Activated CD8-positive, alpha-beta memory T cell treated with anti-CD3 and anti-CD28 coated beads, Interleukin-2, amount 50 U/mL, for 1 hour (primary cell): ENCODE measurements around the gene STXBP2.

ENCODE experiments used
- DNase-seq: peaks from one replicate; pipeline ENCODE4 v3.0.0-alpha.2; 2020; ENCODE audit errors: extremely low read depth

STXBP2 gene

DNA sequence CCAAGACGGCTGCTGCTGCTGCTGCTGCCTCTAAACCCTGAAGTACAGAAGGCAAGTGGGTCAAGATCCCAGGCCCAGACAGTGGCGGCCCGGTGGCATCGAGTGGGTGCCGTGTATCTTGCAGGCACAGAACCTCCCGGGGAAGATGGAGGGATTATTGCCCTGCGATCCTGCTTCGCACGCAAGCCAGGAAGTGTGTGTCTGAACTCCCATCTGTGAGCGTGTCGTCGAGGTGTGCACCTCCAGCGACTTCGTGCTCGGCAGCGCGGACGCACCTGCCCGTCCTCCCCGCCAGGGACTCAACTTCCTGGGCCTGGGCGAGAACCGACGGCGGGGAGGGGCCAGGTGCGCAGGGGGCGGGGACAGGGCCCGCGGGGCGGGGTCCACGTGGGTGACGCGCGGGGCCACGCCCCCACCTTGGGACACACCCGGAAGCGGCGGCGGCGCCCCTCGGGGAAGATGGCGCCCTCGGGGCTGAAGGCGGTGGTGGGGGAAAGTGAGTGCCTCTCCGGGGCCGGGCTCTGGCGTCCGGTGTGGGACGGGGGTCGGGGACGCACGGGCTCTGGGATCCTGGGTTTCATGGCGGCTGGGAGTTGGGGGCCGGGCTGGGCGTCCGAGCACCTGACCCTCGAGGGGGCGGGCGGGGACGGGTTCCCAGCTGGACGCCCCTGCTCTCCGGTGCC lies at the start of gene STXBP2:
Gene STXBP2 (plus strand): TSS at position 420 of the 683 bp plus-strand sequence. CDS start 40 bp downstream, at position 460.
- DNase-seq: peak; percentile 70

DNA sequence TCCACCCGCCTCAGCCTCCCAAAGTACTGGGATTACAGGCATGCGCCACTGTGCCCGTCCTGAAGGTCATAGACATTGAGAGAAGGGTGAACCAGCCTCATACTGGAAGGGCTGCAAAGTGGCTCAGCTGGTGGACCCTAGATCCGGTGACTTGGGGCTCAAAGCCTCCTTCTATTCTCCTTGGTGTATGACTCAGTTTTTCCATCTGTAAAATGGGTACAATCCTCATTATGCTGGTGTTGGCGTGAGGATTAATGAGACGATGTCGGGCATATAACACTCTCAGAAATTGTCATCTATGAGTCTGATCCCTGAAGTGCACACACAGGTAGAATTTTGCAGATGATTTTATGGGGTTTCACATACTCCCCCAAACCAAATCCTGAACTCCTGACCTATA lies 47.1 kb upstream of the STXBP2 start:
- no peak for DNase-seq

DNA sequence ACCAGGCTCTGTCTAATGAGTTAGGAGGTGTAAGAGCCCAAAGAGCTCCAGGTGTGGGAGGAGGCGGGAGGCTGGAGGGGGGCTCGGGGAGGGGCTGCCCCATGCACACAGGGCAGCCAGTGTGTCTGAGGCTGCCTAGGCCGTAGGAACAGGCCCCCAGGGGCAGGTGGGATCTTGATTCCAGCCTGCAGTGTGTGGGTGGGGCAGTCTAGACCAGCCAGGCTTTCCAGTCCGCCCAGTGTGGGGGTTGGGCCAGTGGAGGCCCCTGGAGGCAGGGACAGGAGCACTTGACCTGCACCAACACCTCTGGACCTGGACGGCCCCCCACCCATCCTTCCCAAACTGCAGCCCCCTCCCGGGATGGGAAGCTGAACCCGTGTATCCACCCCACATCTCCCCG lies 46.7 kb upstream of the STXBP2 start:
- DNase-seq: no peak

DNA sequence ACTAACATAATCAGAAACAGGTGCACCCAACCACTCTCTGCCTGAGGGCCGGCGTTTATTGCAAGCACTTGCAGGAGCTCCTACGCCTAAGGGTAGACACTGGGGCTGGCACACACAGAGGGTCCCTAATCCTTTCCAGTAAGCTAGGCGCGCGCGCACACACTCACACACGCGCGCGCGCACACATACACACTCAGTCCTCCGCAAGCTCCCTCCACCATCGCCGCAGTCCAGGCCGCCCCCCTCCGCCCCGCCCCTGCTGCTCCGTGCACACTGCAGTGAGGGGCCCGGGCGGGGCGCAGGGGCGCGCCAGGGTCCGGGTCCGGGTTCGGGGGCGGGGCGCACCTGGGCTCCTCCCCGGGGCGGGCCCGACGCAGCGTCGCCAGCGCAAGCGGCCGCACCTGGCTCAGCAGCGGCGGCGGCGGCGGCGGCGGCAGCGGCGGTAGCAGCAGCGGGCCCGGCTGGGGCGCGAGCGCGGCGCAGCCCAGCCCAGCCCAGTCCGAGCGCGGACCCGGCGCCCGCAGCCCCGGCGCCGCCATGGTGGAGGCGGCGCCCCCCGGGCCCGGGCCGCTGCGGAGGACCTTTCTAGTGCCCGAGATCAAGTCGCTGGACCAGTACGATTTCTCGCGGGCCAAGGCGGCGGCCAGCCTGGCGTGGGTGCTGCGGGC lies 41.3 kb upstream of the STXBP2 start, which contains the start of gene CAMSAP3:
Gene CAMSAP3 (plus strand): TSS at position 398 of the 668 bp plus-strand sequence. CDS start 140 bp downstream, at position 538.
- DNase-seq: no peak

DNA sequence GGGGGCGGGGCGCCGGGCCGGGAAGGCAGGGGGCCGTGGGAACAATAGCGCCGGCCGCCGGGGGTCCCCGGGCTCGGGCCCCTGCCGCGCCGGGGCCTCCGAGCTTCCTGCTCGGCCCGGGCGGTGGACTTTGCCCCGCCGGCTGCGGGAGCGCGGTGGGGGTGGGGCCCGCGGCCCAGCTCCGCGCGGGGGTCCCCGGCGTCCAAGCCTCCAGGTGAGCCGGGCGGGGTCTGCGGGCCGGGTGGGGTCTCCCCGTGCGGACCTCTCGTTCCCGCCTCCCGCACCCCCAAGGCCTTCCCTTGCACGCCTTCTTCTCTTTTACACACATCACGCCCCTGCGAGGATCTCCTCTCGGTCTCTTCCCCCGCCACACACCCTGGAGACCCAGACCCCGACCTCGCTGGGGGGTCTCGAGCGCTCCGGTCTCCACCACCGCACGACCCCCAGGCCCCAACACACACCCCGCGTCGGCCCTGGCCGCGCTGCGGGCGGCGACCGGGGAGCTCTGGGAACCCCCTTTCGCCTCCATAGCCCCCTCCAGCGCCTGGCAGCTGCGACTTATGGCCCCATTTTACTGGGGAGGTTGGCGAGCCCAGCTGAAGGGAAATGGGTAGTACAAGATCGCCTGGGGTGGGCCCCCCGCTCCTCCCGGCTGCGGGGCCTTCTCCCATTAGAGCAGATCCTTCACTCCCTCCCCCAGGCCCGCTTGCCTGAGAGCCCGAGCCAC lies 40.5 kb upstream of the STXBP2 start:
- no peak for DNase-seq

DNA sequence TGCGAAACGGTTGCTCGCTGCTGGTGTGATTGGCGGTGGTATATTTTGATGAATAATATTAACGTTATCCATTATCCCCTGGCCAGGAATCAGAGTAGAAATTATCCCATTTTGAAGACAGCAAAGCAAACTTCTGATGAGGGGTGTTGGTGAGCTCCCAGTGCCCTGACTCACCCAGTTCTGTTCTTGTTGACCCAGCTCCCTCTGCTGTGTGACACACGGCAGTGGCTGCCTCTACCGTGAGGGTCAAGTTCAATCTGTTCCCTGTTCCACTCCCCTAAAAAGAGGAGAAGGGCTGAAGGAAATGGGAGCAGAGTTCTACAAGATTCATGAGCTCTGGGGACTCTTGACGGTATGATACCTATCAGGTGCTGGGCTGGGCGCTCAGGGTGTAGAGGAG lies 39.2 kb upstream of the STXBP2 start:
- no peak for DNase-seq

DNA sequence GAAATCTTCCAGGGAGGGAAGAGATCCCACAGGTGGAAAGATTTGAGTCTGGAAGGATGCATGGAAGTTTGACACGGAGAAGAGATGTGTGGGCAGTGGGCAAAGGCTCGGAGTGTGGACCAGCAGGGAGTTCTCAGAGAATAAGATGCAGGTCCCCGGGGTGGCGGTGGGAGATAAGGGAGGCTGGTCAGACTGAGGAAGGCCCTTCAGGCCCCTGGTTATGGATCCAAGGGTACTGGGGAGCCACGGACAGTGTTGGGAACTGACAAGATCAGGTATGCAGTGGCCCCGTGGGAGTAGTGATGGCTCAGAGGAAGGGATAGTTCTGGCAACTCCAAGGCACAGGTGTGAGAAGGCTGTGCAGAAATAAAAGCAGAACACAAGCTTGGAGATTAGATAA lies 38.7 kb upstream of the STXBP2 start:
- DNase-seq: no peak

DNA sequence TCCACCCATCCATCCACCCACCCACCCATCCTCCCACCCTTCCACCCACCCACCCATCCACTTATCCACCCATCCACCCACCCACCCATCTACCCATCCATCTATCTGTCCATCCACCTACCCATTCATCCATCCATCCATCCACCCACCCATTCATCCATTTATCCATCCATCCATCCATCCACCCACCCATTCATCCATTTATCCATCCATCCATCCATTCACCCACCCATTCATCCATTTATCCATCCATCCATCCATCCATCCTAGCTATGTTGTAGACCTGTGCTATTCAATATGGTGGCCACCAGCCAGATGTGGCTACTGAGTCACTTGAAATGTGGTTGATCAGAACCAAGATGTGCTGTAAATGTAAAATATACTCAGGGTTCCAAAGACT lies 36.2 kb upstream of the STXBP2 start:
- DNase-seq: no peak

DNA sequence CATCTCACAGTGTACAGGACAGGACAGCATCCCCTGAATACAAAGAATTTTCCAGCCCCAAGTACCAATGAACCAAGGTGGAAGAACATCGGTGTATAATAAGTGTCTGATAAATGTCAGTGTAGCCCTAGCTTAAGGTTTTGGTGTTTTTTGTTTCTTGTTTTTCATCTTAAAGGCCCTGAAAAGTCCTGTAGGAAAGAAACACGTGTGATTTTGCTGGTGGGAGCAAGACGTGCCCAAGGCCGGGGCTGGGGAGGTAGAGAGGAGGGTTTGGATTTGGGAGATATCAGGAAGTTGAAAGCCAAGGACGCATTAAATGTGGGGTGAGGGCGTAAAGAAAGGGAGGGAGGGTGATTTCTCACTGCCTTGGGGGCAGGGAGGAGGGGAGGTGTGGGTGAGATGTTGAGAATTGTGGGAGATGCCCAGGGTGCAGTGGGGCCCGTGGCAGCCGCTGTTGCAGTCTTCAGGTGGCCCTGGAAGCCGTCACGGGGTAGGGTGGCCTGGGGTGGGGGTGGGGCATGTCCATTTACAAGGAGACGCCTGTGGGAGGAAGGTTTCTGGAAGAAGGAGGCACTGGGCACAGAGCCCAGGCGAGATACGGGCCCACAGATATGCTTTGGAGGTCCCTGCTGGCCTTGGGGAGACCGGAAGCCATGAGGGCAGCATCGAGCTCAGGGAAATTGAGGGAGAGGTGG lies 34.5 kb upstream of the STXBP2 start:
- DNase-seq: no peak

DNA sequence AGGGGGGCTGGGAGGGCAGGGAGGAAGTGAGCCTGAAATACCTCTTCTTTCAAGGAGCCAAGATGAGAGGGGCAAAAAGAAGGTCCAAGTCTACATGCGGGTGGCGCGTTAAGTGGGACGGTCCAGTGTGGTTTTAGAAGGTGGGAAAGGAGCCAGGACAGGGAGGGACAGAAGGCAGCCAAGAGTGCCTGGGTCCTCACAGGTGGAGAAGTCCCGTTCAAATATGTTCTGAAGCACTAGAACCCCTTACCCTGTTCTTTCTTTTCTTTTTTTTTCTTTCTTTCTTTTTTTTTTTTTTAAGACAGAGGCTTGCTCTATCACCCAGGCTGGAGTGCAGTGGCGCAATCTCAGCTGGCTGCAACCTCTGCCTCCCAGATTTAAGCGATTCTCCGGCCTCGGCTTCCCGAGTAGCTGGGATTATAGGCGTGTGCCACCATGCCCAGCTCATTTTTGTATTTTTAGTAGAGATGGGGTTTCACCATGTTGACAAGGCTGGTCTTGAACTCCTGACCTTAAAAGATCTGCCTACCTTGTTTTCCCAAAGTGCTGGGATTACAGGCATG lies 33.9 kb upstream of the STXBP2 start:
- DNase-seq: no peak

DNA sequence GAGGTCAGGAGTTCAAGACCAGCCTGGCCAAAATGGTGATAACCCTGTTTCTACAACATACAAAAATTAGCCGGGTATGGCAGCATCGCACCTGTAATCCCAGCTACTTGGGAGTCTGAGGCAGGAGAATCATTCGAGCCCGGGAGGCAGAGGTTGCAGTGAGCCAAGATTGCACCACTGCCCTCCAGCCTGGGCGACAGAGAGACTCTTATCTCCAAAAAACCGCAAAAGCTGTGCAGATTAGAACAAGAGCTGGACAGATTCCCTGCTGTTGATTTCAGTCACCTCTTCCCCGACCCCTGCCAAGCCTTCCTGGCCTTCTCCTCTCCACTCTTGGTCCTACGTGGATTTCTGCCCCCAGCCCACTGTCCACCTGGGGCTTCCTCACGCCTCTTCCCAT lies 33.0 kb upstream of the STXBP2 start:
- DNase-seq: no peak

DNA sequence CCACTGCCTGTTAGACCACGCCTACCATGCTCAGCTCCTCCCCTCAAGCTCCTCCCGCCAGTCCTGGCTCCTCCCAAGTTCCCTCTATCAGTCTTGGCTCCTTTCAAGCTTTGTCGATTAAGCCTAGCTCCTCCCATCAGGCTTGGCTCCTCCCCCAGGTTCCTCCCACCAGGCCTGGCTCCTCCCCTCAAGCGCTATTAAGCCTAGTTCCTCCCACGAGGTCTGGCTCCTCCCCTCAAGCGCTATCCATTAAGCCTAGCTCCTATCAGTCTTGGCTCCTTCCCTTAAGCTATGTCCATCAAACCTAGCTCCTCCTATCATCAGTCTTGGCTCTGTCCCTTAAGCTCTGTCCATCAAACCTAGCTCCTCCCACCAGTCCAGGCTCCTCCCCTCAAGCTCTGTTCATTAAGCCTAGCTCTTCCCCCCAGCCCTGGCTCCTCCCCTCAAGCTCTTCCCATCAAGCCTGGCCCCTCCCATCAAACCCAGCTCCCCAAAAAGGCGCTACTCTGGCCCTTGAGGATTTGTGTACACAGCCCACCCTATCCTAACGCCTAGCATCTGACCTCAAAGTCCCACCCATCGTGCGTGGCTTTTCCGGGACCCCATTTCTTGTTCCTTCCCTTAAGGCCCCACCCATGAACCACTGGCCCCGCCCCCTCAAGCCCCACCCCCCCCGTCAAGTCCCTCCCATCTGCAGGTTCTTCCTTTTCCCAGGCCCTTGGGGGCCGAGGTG lies 31.3 kb upstream of the STXBP2 start:
- DNase-seq: no peak

DNA sequence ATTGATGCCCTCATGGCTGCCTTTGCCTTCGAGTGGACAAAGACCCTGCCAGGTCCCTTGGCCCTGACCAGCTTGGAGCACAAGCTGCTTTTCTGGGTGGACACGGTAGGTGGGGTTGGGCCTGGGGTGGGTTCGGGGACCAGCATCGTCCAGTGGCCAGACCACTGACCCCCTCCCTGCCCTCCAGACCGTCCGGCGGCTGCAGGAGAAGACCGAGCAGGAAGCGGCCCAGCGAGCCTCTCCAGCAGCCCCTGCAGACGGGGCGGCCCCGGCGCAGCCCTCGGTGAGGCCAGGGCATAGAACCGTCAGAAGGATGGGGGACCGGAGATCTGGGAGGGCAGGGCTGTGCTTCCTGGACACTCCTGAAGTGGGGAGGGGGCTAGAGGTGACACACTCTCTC lies 30.6 kb upstream of the STXBP2 start:
- DNase-seq: no peak

DNA sequence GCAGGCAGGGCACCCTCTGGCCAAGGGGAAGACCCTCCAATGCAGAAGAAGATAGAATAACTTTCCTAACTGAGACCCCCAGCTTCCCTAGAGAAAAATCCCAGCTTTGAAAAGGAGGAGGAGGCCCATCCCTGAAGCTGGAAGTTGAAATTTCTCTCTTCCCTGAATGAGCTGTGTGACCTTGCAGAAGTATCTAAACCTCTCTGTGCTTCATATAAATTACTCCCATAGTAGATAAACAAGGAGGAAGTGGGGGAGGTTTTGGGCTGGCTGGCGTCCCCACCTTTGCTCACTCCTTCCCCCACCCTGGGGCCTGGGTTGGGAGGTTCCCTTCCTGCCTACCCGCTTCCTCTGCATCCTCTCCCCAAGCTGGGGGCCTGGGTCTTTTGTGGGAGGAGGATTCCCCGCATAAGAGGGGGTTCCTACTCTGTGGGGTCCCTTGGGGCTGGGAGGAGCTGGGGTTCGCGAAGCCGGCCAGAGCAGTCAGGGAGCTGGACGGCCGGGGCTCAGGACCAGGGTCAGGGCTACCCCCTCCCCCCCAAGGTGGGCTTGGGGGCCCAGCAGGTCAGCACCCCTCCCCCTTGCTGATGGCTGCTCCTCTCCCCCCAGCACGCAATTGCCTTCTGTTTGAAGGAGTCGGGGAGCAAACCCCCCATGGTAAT lies 29.6 kb upstream of the STXBP2 start:
- DNase-seq: no peak

DNA sequence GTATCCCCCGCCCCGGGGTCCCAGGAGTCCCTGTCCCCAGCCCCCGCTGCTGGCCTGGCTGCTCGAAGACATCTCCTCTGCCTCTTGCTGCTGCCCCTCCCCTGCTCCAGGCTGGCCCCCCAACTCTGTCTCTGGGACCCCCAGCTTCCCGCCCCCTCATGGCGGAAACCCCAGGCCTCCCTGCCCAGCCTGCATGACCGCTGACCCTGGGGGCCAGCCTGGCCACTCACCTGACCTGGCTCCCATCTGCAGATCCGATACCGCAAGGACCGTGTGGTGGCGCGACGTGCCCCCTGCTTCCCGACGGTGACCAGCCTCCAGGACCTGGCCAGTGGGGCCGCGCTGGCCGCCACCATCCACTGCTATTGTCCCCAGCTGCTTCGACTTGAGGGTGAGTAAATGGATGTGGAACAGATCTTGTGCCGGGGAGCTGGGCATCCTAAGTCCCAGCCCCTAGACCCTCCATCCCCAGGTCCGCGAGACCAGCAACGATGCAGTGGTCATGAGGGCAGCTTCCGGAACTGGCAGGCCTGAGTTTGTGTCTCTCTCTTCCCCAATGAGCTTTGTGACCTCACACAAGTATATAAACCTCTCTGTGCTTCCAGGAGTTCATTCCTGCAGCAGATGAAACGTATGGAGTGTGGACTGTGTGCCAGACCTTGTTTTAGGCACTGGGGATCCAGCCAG lies 28.9 kb upstream of the STXBP2 start:
- no peak for DNase-seq

DNA sequence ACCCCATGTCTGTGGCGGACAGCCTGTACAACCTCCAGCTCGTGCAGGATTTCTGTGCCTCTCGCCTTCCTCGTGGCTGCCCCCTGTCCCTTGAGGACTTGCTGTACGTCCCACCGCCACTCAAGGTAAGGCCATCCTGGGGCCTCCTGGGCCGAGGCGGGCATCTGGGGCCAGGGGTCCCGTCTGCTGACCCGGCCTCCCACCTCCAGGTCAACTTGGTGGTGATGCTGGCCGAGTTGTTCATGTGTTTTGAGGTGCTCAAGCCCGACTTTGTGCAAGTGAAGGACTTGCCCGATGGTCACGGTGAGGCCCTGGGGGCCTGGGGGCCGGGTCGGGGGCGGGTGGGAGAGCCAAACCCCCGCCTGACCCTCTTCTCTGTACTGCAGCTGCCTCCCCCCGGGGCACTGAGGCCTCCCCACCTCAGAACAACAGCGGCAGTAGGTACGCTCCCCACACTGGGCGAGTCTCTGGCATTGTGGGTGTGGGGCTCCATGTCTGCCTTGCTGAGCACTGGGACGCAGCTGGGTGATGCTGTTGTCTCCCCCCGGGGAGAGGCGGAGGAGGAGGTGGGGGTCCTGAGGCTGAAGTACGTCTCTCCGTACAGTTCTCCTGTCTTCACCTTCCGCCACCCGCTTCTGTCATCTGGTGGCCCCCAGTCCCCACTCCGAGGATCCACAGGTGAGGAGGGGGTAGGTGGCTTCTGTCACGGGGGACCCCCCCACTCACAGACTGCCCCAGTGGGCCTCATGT lies 26.2 kb upstream of the STXBP2 start:
- DNase-seq: no peak

DNA sequence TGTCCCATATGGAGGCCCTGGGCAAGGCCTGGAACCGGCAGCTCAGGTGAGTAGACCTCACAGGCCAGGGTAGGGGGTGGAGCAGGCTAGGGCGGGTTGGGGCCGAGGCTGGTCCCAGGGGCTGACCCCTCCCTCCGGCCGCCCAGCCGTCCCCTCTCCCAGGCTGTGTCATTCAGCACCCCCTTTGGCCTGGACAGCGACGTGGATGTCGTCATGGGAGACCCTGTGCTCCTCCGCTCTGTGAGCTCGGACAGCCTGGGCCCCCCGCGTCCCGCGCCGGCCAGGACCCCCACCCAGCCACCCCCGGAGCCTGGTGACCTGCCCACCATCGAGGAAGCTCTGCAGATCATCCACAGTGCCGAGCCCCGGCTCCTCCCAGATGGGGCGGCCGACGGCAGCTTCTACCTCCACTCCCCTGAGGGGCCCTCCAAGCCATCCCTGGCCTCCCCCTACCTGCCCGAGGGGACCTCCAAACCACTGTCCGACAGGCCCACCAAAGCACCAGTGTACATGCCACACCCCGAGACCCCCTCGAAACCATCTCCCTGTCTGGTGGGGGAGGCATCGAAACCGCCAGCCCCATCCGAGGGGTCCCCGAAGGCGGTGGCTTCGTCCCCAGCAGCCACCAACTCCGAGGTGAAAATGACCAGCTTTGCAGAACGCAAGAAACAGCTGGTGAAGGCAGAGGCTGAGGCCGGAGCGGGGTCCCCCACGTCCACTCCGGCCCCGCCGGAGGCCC lies 25.2 kb upstream of the STXBP2 start:
- DNase-seq: no peak
